Left ventricle myocardium superior (tissue), 1 donor: Measurements from ENCODE around the gene HOXC5. TPM values are rescaled to one million over a fixed set of nuclear protein-coding genes. Genes with fewer than 3 reads are reported as not detected.

Experiments used
- ATAC-seq: fragments of 200-7000 bp; cut with Tn5 transposase; one replicate; pipeline ENCODE4 v1.9.1; 2020; ENCODE audit warnings: mild to moderate bottlenecking, moderate library complexity
- DNase-seq: peaks from one replicate; pipeline ENCODE4 v3.0.0-alpha.2; 2020
- intact Hi-C: fragments of 100-400 bp; cut with micrococcal nuclease; formaldehyde crosslinking; loops from one replicate; pipeline ENCODE4 v1.11.0; 2022
- long read RNA-seq: library from polyadenylated mRNA; unstranded; transcript quantifications from one replicate; pipeline ENCODE4 v2.0.0, GENCODE V29; 2021
- total RNA-seq: library from RNA; stranded (reverse); fragmentation: NEBNext Ultra II Directional; extraction: Animal tissue kit (Norgen Biotek cat#: 25700); gene quantifications from one replicate; pipeline ENCODE4 v1.2.1, GENCODE V29; 2021
- donor health status: DM: no; HTN: yes; CAD: no; lungs with severe emphysema.

HOXC5 gene
- not detected for total RNA-seq
- long read RNA-seq = 0 reads

DNA sequence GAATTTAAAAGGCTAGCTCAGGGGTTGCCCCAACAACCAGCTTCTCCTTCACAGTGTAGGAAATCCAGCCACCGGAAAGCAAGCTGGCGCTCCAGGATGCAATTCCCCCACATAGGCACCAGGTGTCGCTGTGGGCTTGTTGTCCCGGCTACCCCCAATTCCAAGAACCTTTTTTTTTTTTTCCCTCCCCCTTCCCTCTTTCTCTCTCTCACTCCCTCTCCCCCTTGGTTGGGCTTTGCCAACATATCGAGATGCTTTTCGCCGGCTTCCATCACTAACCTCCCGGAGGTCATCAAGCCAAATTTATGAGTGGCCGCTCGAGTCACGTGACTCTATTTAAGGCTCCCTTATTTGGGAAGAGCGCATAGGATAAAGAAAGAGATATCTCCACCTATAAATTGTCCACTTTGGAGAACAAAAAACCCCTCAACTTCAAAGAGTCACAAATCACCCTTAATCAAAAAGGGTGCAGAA is at the start of gene HOXC5:
Gene HOXC5 (plus strand): TSS at position 424 of the 474 bp plus-strand sequence. CDS start 73 bp downstream, outside the sequence.
- intact Hi-C loops = no loop called here

GRCh38 chr12:53983568-53983949 is 49.3 kb upstream of the HOXC5 start:
- ATAC-seq (no peak), DNase-seq (no peak)
- intact Hi-C loops = no loop called here

More for the DNA sequence above, at the start of gene HOXC5:
- ATAC-seq (peak; percentile 47), DNase-seq (peak; percentile 57)

DNA sequence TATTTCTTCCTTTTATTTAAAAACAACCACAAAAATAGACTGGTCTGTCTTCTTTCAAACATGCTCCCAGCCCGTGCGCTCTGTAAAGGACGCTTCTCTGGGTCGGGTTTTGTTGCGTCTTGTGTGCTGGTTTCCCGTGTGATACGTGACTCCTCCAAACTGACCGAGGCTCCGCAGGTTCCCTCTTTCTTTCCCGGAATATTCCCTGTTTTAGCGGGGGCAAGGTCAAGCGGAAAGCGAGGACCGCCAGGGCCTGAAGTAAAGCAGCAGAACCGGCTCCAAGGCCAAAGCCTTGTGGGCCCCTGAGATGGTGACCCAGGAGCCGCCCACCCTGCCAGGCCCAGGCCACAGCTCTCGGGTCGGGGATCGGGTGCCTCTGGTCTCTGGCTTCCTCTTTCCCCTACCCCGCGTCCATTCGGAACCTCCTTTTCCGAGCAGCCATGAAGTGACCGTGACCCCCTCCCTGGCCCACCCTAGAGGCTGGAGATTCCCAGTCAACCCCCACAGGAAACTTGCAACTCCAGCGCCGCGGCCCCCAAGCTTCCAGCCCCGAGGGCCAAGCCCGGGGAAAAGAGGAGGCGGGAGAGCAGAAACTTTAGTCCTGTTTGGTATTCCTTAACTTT is 48.8 kb upstream of the HOXC5 start:
- ATAC-seq = no peak
- no peak for DNase-seq
- intact Hi-C loops = no loop called here

GRCh38 chr12:53984901-53985691 is 47.8 kb upstream of the HOXC5 start, which contains the start of gene HOXC10:
Gene HOXC10 (plus strand): TSS chr12:53985146. CDS start chr12:53985260, 114 bp downstream.
- ATAC-seq = peak; percentile 39
- DNase-seq = peak; percentile 77
- intact Hi-C loops = no loop called here

- DNase-seq = no peak
- no peak for ATAC-seq
- intact Hi-C loops = no loop called here
Observed at GRCh38 chr12:53985692-53985993, 47.2 kb upstream of the HOXC5 start.

- no peak for ATAC-seq
Observed at GRCh38 chr12:53985994-53986685, 46.7 kb upstream of the HOXC5 start.

DNA sequence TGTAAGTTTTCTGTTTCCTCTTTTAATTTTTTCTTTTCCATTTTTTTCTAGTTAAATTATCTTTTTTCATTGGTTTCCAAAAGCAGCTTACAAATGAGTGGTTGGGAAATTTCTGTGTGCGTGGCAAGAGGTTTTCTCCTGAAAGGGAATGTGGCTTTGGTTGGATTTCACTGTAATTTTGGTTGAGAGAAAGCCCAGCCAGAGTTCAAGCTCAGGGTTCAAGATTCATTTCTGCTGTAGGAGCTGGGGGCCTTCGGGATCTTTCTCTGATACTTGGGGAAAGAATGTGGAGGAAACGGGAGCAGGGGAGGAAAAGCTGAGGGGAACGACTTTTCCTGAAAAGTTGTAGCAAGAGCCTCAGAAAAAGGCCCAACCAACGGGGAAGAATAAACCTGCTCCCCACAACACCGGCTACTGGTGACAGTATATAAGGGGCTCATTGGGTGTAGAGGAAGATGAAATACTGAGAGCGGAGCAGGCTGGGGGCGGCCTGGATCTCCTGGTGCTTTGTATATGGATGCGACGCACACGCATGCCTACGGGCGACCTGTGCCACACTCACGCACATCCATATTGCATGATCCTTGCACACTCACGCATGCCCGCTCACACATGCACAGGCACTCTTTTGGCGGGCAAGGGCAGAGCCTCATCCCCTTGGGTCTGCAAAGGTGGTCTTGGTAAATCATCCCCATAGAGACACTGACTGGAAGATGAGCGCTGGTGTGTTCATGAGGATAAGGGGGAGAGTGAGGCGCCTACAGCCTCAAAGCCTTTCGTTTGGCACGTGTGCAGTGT is 46.0 kb upstream of the HOXC5 start:
- intact Hi-C loops = no loop called here
- ATAC-seq (no peak), DNase-seq (no peak)

More at GRCh38 chr12:53985994-53986685, 46.7 kb upstream of the HOXC5 start:
- DNase-seq = no peak
- intact Hi-C loops = no loop called here

- intact Hi-C loops = no loop called here
- ATAC-seq (no peak), DNase-seq (no peak)
Observed at GRCh38 chr12:53987787-53988230, 45.0 kb upstream of the HOXC5 start.

GRCh38 chr12:53988541-53989226 is 44.2 kb upstream of the HOXC5 start:
- DNase-seq (no peak), ATAC-seq (no peak)
- intact Hi-C loops = no loop called here

DNA sequence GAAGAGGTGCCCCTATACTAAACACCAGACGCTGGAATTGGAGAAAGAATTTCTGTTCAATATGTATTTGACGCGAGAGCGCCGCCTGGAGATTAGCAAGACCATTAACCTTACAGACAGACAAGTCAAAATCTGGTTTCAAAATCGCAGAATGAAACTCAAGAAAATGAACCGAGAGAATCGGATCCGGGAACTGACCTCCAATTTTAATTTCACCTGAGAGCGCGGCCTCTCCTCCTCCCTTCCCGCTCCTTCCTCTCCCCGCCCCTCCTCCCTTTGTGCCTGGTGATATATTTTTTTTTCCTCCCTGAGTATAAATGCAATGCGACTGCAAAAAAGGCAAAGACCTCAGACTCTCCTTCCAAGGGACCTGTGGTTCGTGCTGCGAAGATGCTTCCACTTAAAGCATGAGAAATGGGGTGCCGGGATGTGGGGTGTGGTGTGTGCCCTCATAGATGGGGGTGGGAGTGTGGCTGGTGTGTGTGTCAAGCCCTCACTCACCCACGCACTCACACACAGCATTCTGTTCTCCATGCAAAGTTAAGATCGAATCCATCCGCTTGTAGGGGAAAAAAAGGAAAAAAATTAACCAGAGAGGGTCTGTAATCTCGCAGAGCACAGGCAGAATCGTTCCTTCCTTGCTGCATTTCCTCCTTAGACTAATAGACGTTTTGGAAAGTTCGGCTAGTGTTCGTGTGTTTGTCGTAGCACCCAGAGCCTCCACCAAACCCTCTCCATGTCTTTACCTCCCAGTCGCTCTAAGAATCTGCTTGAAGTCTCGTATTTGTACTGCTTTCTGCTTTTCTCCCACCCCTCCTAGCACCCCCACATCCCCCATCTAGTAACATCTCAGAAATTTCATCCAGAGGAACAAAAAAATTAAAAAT is 43.4 kb upstream of the HOXC5 start:
- intact Hi-C loops = no loop called here

GRCh38 chr12:53990311-53991076 is 42.4 kb upstream of the HOXC5 start:
- ATAC-seq (no peak), DNase-seq (no peak)
- intact Hi-C loops = no loop called here

More for the DNA sequence above, 43.4 kb upstream of the HOXC5 start:
- no peak for DNase-seq
- no peak for ATAC-seq

DNA sequence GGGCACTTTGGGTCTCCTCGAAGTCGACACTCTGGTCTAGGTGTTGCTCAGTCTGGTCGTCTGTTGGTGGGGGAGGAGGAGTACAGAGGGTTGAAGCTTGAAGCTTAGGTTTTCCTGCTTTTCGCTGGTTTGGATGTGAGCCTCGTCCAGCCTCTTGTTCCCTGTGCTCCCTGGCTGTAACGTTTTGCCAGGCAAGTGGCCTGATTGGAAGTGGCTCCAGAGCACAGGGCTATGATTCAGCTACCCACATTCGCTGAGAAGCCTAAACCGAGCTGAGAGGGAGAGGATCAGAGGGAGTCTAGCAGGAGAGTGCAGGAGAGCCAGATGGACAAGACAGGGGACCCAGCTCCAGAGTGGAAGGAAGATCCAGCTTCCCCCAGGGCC is 41.8 kb upstream of the HOXC5 start:
- intact Hi-C loops = no loop called here
- no peak for ATAC-seq

GRCh38 chr12:53992377-53992889 is 40.4 kb upstream of the HOXC5 start:
- intact Hi-C loops = no loop called here
- ATAC-seq = no peak
- DNase-seq = no peak

More for the DNA sequence above, 41.8 kb upstream of the HOXC5 start:
- DNase-seq = no peak

DNA sequence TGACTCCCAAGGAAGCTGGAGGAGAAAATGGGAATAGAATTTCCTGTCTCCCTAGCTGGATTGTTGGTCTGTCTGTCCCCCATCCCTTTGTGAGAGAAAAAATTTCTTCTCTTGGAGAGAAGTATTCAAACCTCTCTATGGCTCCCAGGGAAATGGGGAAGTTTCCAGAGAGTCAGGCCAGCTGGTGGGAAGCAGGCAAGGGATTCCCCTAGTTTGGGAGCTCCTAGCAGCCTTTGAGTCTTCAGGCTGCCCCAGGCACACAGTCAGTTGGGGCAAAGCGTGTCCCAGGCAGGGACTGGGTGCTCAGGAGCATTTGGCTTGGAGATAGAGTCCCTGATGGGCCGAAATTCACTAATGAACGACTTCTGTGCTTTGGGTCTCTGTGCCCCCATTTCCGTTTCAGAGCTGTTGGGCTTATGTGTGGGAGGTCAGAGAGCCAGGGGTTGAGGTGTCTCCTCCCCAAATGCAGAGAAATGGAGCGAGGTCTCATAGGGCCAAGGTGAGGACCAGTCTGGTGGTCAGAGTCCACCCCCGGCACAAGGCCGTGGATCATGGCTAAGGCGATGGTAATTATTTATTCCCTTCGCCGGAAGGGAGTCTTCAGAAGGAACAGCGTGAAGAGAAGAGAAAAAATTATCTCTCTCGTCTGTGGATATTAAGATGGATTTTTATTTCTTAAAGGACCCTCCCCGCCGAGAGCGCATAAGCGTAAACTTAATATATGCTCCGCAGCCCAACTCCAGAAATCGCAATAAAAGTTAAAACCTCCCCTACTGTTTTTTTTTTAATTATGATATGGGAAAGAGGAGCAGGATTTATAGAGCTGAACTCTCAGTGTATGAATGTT is 39.5 kb upstream of the HOXC5 start:
- DNase-seq = no peak
- intact Hi-C loops = no loop called here
- no peak for ATAC-seq

- no peak for ATAC-seq
- DNase-seq = no peak
- intact Hi-C loops = no loop called here
Observed at GRCh38 chr12:53994009-53994263, 38.9 kb upstream of the HOXC5 start.
